Suprapubic skin (tissue), 4 donors: ENCODE measurements around the gene TRAIP. TPM values are rescaled to one million over a fixed set of nuclear protein-coding genes. Genes with fewer than 3 reads are reported as not detected.

Source experiments
- DNase-seq, 2 donors: peaks; one replicate each; pipeline ENCODE4 v3.0.0-alpha.2; 2019; ENCODE audit warnings: low spot score in 2 of 2
- H3K27ac ChIP-seq: fragments of 200-600 bp; sonication (generic); one replicate; pipeline ENCODE4 v1.5.1; 2019
- H3K27me3 ChIP-seq: fragments of 200-600 bp; sonication (generic); one replicate; pipeline ENCODE4 v1.5.1; 2019
- H3K36me3 ChIP-seq: fragments of 200-600 bp; sonication (generic); one replicate; pipeline ENCODE4 v1.5.1; 2019
- H3K4me1 ChIP-seq: fragments of 200-600 bp; sonication (generic); one replicate; pipeline ENCODE4 v1.5.1; 2019
- H3K4me3 ChIP-seq: fragments of 200-600 bp; sonication (generic); one replicate; pipeline ENCODE4 v1.5.1; 2019; ENCODE audit warnings: mild to moderate bottlenecking
- H3K9me3 ChIP-seq: fragments of 200-600 bp; sonication (generic); one replicate; pipeline ENCODE4 v1.5.1; 2019
- CTCF ChIP-seq, 2 donors: fragments of 200-600 bp in 1 of 2; fragments of 450-650 bp in 1 of 2; sonication (generic) in 1 of 2; IDR thresholded peaks; one replicate each; pipeline ENCODE4 v1.5.1; 2016 to 2019; ENCODE audit warnings: antibody characterized with exemption in 2 of 2, mild to moderate bottlenecking in 1 of 2, moderate library complexity in 1 of 2
- EP300 ChIP-seq: sonication (generic); formaldehyde crosslinking; IDR thresholded peaks from one replicate; pipeline ENCODE4 v1.6.1; 2017; ENCODE audit warnings: antibody characterized with exemption
- POLR2A ChIP-seq, 2 donors: fragments of 450-650 bp; IDR thresholded peaks; one replicate each; pipeline ENCODE4 v1.6.1; 2017; ENCODE audit warnings: antibody characterized with exemption in 2 of 2, mild to moderate bottlenecking in 2 of 2, moderate library complexity in 2 of 2
- POLR2AphosphoS5 ChIP-seq, 3 donors: sonication (generic); formaldehyde crosslinking; IDR thresholded peaks; one replicate each; pipeline ENCODE4 v1.6.1; 2017; ENCODE audit warnings: antibody characterized with exemption in 3 of 3
- WGBS: methylation state at CpG from one replicate; pipeline ENCODE4 v1.1.5; 2018; 5-methylcytosine and 5-hydroxymethylcytosine counted together
- total RNA-seq, 4 donors: library from RNA; depleted of rRNA; stranded (reverse); fragments of >200 nt; gene quantifications; one replicate each; pipeline ENCODE4 v1.1.0, GENCODE V29; 2016

TRAIP gene
- total RNA-seq, 4 donors from 2014 or later, result 3.4 to 8.4 (median 4.7) TPM

GRCh38 chr3:49865198-49865784 lies 8.9 kb upstream of the TRAIP start:
- H3K4me3 ChIP-seq, result no peak overlapping the region
- DNase-seq, result no peak
- H3K27me3 ChIP-seq, result peaks cover 47% of the 10 kb centered on the region
- WGBS, result 53% methylated on average over 7 of the region's 7 CpGs
- peaks cover 14% of the 10 kb centered on the region for H3K4me1 ChIP-seq
- no peaks in the 10 kb centered on the region for H3K36me3 ChIP-seq
- no peak for TF ChIP-seq CTCF (IDR thresholded peaks at IDR 0.05)
- TF ChIP-seq POLR2A (IDR thresholded peaks at IDR 0.05), result no peak
- no peak for TF ChIP-seq POLR2AphosphoS5 (IDR thresholded peaks at IDR 0.05)
- no peak for TF ChIP-seq EP300
- no peak overlapping the region for H3K27ac ChIP-seq
- H3K9me3 ChIP-seq, result no peaks in the 10 kb centered on the region

- H3K27me3 ChIP-seq, result peaks cover 39% of the 10 kb centered on the region
- no peaks in the 10 kb centered on the region for H3K36me3 ChIP-seq
- DNase-seq, result no peak
Measured at GRCh38 chr3:49864505-49864904, 8.1 kb upstream of the TRAIP start.

GRCh38 chr3:49859576-49860305 lies 3.4 kb upstream of the TRAIP start:
- no peak overlapping the region for H3K27ac ChIP-seq
- no peak for DNase-seq

More at GRCh38 chr3:49864505-49864904, 8.1 kb upstream of the TRAIP start:
- H3K27ac ChIP-seq, result no peak overlapping the region
- 63% methylated on average over 4 of the region's 5 CpGs for WGBS
- H3K4me1 ChIP-seq, result peaks cover 8% of the 10 kb centered on the region
- no peaks in the 10 kb centered on the region for H3K9me3 ChIP-seq
- no peak for TF ChIP-seq CTCF (IDR thresholded peaks at IDR 0.05)
- no peak for TF ChIP-seq POLR2A (IDR thresholded peaks at IDR 0.05)
- no peak for TF ChIP-seq POLR2AphosphoS5 (IDR thresholded peaks at IDR 0.05)
- no peak for TF ChIP-seq EP300
- no peak overlapping the region for H3K4me3 ChIP-seq

GRCh38 chr3:49855662-49856061 lies 702 bp downstream of the TRAIP start:
- no peaks in the 10 kb centered on the region for H3K27me3 ChIP-seq
- WGBS, result 64% methylated on average over 4 of the region's 5 CpGs
- peak overlapping the region; percentile 52 for H3K4me3 ChIP-seq
- H3K27ac ChIP-seq, result no peak overlapping the region
- H3K36me3 ChIP-seq, result no peaks in the 10 kb centered on the region
- H3K4me1 ChIP-seq, result peaks cover 14% of the 10 kb centered on the region
- H3K9me3 ChIP-seq, result no peaks in the 10 kb centered on the region
- DNase-seq, result no peak
- TF ChIP-seq POLR2AphosphoS5 (IDR thresholded peaks at IDR 0.05) (no peak), EP300 (no peak), CTCF (IDR thresholded peaks at IDR 0.05) (no peak), POLR2A (IDR thresholded peaks at IDR 0.05) (no peak)

More at GRCh38 chr3:49859576-49860305, 3.4 kb upstream of the TRAIP start:
- H3K4me3 ChIP-seq, result no peak overlapping the region
- peaks cover 14% of the 10 kb centered on the region for H3K4me1 ChIP-seq
- 83% methylated on average over 5 of the region's 12 CpGs for WGBS
- TF ChIP-seq POLR2A (IDR thresholded peaks at IDR 0.05), result no peak
- no peak for TF ChIP-seq POLR2AphosphoS5 (IDR thresholded peaks at IDR 0.05)
- TF ChIP-seq EP300, result no peak
- no peak for TF ChIP-seq CTCF (IDR thresholded peaks at IDR 0.05)
- H3K27me3 ChIP-seq, result peaks cover 7% of the 10 kb centered on the region
- H3K36me3 ChIP-seq, result no peaks in the 10 kb centered on the region
- no peaks in the 10 kb centered on the region for H3K9me3 ChIP-seq

GRCh38 chr3:49845694-49846093 lies 10.7 kb downstream of the TRAIP start:
- WGBS, result 87% methylated on average over 3 of the region's 3 CpGs
- Histone ChIP-seq H3K27ac (no peak overlapping the region), H3K4me3 (no peak overlapping the region), H3K4me1 (no peaks in the 10 kb centered on the region), H3K9me3 (no peaks in the 10 kb centered on the region), H3K36me3 (peaks cover 17% of the 10 kb centered on the region), H3K27me3 (no peaks in the 10 kb centered on the region)
- DNase-seq, result no peak
- TF ChIP-seq POLR2AphosphoS5 (IDR thresholded peaks at IDR 0.05) (no peak), POLR2A (IDR thresholded peaks at IDR 0.05) (no peak), CTCF (IDR thresholded peaks at IDR 0.05) (no peak), EP300 (no peak)
